Stimulated activated CD4-positive, alpha-beta T cell treated with anti-CD3 and anti-CD28 coated beads, Interleukin-4, amount 100 ng/mL, for 24 hours (primary cell): ENCODE results near the gene COPE.
"Not testable (repeated sequence)": the region's sequence is repeated elsewhere in the genome, so short reads cannot be mapped to it uniquely, and the experiment has no call there.

ENCODE experiments used
- DNase-seq: peaks from one replicate; pipeline ENCODE4 v3.0.0-alpha.2; 2020

COPE gene

DNA sequence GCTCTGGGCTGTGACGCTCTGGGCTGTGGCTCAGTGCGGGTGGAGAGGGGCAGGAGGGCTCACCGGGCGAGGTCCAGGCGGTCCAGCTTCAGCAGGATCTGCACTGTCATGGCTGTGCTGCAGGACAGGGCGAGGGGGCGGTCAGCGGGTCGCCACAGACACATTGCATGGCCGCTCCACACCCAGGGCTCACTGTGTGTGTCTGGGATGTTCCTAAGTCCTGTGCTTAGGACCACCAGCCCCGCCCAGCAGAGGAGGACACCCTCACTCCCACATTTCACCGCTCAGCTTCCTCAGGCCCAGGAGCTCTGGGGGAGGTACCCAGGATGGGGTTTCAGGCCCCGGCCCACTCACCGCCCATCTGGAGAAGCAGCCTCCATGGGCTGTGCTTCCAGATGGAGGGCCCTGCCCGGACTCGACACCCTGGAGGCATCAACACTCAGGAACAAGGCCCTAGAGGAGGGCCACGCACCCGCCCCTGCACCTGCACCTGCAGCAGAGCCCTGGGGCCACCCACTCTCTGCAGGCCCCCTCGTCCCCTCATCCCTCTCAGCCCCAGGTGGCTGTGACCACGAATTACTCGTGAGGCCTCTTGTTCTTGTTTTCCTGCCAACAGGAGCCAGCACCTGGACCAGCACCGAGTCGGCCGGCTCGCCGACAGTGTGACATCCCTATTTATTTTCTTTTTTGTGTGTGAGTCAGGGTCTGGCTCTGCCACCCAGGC, 13.5 kb downstream of the COPE start:
- no peak for DNase-seq

GRCh38 chr19:18905058-18905456, 14.1 kb downstream of the COPE start:
- no peak for DNase-seq

DNA sequence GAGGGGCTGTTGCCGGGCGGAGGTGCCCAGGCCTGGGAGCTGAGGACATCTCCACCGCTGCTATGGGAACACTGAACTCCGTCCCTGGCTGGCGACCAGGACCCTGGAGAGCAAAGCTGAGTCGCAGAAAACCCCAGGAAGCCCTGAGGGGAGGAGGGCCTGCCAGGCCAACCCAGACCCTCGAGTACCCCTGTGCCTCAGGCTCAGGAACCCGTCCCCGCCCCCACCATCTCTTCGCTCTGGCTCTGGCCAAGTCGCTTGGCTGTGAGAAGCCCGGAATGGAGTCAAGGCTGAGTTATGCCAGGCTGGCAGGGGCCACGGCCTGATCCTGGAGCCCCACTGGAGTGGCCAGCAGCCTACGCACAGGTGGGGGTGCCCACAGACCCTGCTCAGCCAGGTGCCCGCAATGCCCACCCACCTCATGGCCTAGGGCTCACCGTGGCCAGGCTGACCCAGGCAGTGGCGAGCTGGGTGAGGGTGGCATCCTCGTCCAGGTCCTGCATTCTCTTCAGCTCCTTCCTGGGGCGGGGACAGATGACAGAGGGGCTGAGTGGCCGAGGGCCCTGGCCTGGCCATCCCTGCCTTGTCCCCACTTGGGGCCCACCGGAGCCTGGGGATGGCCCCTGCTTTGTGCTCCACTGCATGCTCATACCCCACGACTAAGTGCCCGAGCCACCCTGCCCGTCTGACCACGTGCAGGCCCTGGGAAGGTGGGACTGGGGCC, 14.7 kb downstream of the COPE start:
- DNase-seq: no peak

DNA sequence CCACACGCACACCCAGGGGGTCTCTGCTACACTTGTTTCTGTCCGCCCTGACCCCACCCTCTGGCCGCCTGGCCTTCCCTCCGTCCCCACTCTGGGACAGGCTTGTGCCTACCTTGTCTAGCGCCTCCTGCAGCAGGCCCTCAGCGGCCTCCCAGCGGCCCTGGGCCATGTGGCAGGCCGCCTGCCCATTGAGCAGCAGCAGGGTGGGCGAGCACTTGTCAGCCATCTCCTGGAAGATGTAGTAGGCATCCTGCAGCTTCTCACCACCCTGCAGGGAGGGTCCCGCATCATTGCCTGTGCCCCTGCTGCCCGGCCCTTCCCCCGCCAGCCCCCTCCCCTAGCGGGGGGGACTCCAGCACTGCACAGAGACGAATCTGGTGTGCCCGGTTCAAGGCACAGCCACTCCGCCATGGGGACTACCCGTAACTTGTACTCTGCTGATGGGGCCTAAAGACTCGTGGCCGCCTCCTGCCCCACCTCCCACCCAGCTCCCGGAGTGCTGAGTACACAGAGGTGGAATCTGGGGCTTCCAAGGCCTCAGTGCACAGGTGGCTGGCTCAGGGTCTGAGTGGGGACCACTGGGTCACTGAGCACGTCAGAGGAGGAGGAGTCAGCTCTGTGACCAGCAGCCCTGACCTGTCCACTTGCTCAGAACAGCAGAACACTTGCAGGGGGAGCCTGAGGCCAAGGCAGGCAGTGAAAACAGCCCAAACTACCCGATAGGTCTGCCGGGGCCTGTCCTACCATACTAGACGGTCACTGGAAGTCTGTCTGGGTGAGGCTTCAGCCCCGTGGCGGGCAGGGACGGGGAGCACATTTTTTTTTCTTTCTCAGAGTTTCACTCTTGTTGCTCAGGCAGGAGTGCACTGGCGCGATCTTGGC, 15.8 kb downstream of the COPE start:
- no peak for DNase-seq

DNA sequence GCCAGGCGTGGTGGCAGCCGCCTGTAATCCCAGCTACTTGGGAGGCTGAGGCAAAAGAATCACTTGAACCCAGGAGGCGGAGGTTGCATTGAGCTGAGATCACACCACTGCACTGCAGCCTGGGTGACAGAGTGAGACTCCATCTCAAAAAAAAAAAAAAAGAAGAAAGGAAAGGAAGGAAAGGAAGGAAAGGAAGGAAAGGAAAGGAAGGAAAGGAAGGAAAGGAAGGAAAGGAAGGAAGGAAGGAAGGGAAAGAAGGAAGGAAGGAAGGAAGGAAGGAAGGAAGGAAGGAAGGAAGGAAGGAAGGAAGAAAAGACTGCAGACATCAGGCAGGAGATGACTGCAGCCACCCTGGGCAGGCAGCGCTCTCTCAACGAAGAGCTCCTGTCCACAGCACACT, 16.7 kb downstream of the COPE start:
- DNase-seq: not testable (repeated sequence)

GRCh38 chr19:18901491-18901890, 17.7 kb downstream of the COPE start:
- no peak for DNase-seq

GRCh38 chr19:18900700-18901481, 18.3 kb downstream of the COPE start:
- DNase-seq: no peak

- DNase-seq: no peak
Observed at GRCh38 chr19:18899624-18900560, 19.3 kb downstream of the COPE start.

- no peak for DNase-seq
Observed at GRCh38 chr19:18898607-18899408, 20.4 kb downstream of the COPE start.

DNA sequence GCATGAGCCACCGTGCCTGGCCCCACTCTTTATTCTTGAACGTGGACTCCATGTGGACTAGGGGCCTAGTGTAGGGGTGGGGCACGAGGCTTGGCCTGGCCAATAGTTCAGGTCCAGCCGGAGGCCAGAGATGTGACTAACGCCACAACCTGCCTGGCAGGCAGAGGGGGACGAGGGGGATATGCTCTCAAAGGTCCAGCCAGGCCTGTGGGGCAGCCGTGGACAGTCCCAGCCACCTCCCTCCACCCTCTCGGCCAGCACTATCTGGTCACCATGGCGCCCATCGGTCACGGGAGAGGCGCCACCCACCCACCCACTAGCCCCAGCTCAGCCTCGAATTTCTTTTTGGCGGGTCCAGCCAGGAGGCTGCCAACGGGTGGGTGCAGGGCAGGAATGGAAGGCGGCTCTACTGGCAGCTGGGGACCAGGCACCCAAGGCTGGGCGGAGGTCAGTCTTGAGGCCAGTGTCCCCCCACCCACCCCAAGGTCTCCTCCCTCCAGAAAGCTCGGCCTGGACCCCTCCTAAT, 21.0 kb downstream of the COPE start:
- no peak for DNase-seq

- no peak for DNase-seq
Observed at GRCh38 chr19:18897094-18898029, 21.8 kb downstream of the COPE start.

DNA sequence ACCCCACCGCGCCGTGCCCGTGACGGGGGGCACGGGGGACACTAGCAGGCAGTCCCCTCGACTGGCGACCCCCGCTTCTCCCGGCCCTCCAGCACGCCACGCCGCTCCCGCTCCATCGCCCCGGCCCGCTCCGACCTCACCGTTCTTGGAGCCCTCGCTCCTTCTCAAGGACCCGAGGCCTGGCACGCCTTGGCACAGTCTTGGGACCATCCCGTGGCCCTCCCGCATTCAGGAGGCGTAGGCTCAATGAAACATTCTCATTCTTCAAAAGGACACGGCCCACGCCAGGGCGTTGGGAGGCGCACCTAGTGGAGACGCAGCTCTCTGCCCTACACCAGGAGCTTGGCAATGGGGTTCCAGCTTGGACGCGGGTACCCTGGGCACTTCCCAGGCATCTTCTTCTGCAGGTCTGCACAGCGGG, 22.8 kb downstream of the COPE start:
- no peak for DNase-seq

- DNase-seq: no peak
Observed at GRCh38 chr19:18895824-18896341, 23.3 kb downstream of the COPE start, which contains the start of gene CERS1. Gene CERS1 (minus strand): TSS chr19:18896158. CDS start chr19:18896072, 86 bp downstream.

GRCh38 chr19:18895038-18895823, 24.0 kb downstream of the COPE start:
- DNase-seq: no peak

GRCh38 chr19:18894254-18895037, 24.7 kb downstream of the COPE start:
- DNase-seq: no peak

GRCh38 chr19:18893587-18894253, 25.5 kb downstream of the COPE start:
- no peak for DNase-seq
